Sigmoid colon (tissue), 3 donors: ENCODE measurements around the gene TMTC2.

Experiments
- CTCF ChIP-seq, 4 experiments: fragments of 450-650 bp in 3 of 4; fragments of 200-600 bp in 1 of 4; IDR thresholded peaks; one replicate each; pipeline ENCODE4 v1.5.1; 2016 to 2019; ENCODE audit warnings: antibody characterized with exemption in 4 of 4, mild to moderate bottlenecking in 3 of 4, moderate library complexity in 2 of 4
- POLR2A ChIP-seq, 2 donors: fragments of 450-650 bp; IDR thresholded peaks; one replicate each; pipeline ENCODE4 v1.6.1; 2016; ENCODE audit warnings: antibody characterized with exemption in 2 of 2, mild to moderate bottlenecking in 2 of 2, moderate library complexity in 2 of 2

- TF ChIP-seq CTCF (IDR thresholded peaks at IDR 0.05) (no peak), POLR2A (IDR thresholded peaks at IDR 0.05) (no peak)
Observed at GRCh38 chr12:83018088-83018487, 331.4 kb downstream of the TMTC2 start.
